Ecto neural progenitor cell (in vitro differentiated cells): ENCODE data around the gene TMEM219.
"Not testable (repeated sequence)": the region's sequence is repeated elsewhere in the genome, so short reads cannot be mapped to it uniquely, and the experiment has no call there.

Source experiments
- DNase-seq: peaks from one replicate; pipeline ENCODE4 v3.0.0-alpha.2; 2018; ENCODE audit warnings: low spot score

Gene TMEM219

DNA sequence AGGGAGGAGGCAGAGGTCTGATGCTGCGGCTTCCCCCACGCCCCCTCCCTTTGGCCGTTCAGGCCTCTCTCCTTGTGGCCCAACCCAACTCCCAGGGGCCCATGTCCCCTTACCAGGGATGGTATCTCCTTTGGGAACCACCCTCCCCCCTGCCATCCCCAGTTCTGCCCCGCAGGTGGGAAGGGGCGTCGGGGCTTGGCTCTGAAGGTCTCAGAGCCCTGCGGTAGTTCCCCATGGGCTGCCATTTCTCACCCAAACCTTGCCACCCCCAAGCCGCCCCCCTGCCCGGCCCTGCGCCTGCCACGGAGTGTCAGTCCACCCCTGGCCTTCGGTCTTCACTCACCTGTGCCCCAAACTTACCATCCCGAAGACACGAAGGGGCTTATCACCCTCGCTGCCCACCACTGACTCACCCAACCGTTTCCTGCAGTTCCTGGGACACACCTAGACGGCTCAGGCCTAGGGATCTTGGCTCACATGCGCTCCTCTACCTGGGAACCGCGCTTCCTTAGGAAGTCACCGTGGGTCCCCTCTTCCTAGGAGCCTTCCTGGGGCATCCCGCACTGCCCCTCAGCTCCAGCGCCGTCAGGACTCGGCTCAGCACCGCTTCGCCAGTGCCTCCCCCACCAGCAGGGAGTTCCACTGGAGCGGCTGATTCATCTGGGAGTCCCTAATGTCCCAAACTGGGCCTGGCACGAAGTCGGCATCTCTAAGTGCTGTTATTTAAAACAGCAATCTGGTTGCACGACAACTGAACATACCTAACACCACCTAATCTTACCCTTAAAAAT is 50.0 kb downstream of the TMEM219 start:
- DNase-seq: no peak

DNA sequence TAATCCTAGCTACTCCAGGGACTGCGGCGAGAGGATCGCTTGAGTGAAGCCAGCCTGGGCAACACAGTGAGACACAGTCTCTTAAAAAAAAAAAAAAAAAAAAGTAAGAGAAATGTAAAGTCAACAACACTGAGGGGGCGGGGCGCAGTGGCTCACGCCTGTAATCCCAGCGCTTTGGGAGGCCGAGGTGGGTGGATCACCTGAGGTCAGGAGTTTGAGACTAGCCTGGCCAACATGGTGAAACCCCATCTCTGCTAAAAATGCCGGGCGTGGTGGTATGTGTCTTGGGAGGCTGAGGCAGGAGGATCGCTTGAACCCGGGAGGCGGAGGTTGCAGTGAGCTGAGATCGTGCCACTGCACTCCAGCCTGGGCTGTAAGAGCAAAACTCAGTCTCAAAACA is 50.7 kb downstream of the TMEM219 start:
- not testable (repeated sequence) for DNase-seq

DNA sequence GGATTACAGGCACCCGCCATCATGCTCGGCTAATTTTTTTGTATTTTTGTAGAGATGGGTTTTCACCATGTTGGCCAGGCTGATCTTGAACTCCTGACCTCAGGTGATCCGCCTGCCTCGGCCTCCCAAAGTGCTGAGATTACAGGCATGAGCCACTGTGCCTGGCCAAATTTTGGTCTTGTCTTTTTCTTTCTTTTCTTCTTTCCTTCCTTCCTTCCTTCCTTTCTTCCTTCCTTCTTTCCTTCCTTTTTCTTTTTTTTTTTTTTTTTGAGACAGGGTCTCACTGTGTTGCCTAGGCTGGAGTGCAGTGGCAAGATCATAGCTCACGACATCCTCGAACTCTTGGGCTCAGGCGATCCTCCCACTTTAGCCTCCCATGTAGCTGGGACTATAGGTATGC is 53.6 kb downstream of the TMEM219 start:
- DNase-seq: not testable (repeated sequence)

DNA sequence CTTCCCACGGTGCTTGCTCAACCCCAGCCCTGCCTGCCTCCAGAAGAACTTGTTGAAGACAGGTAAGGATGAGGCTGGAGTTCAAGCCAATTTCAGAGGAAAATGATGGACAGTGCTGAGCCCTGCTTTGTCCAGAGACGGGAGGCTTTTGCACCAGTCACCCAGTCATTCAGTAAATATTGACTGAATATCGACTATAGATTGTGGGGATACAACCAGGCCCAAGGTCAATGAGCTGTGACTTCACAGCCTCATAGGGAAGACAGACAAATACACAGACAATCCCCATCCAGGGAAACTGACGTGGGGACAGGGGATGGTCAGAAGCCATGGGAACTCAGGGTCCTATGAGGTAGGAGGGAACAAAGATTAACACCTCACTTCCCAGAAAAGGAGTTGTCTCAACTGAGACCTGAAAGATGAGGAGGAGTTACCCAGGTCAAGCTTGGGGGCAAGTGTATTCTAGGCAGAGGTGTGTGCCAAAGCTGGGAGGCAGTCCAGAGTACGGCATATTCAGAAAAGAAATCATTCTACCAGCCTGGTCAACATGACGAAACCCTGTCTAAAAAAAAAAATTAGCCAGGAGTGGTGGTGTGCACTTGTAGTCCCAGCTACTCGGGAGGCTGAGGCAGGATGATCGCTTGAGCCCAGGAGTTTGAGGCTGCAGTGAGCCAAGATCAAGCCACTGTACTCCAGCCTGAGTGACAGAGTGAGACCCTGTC is 54.8 kb downstream of the TMEM219 start:
- DNase-seq: no peak

DNA sequence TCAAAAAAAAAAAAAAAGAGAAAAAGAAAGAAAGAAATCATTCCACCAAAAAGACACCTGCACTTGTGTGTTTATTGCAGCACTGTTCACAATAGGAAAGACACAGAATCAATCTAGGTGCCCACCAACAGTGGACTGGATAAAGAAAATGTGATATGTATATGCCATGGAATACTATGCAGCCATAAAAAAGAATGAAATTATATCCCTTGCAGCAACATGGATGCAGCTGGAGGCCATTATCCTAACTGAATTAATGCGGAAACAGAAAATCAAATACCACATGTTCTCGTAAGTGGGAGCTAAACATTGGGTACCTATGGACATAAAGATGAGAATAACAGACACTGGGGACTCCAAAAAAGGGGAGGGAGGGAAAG is 55.4 kb downstream of the TMEM219 start:
- no peak for DNase-seq

DNA sequence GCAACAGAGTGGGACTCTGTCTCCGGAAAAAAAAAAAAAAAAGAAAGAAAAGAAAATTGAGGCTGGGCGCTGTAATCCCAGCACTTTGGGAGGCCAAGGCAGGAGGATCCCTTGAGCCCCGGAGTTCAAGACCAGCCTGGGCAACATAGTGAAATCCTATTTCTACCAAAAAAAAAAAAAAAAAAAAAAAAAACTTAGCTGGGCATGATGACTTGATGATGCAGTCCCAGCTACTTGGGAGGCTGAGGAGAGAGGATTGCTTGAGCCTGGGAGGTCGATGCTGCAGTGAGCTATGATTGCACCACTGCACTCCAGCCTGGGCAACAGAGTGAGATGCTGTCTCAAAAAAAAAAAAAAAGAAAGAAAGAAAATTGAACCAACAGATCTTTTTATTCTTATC is 56.1 kb downstream of the TMEM219 start:
- DNase-seq: not testable (repeated sequence)

DNA sequence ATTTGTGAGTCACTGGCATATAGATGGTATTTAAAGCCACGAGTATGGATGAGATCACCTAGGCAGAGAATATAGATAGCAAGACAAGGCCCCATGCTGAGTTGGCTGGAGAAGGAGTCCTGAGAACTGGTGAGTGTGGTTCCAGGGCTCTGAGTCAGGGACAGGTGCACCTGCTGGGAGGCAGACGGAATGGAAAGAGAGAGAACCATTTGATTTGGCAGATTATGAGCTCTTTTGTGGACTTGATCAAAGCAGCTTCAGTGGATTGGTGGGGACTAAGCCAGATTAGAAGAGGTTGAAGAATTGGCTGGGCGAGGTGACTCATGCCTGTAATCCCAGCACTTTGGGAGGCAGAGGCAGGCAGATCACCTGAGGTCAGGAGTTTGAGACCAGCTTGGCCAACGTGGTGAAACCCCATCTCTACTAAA is 56.9 kb downstream of the TMEM219 start:
- no peak for DNase-seq
